AG04450 (cell line): ENCODE results near the gene PSMB11. TPM values are rescaled to one million over a fixed set of nuclear protein-coding genes. Genes with fewer than 3 reads are reported as not detected.

Experiments
- CTCF ChIA-PET: fragments of 300-600, 350-600 bp; formaldehyde crosslinking; extraction: SDS; loops from one replicate; lab custom pipeline; 2022; ENCODE audit warnings: antibody characterized with exemption, inconsistent platforms; lab: Charles Lee
- POLR2A ChIA-PET: fragments of 350-600 bp; formaldehyde crosslinking; extraction: SDS; loops from one replicate; lab custom pipeline; 2021; ENCODE audit warnings: antibody characterized with exemption, inconsistent platforms; lab: Yijun Ruan, JAX
- DNase-seq: peaks from one replicate; pipeline ENCODE4 v3.0.0-alpha.2; 2011; ENCODE audit warnings: low read depth, low spot score
- H3K27ac ChIP-seq: one replicate; pipeline ENCODE4 v1.5.1; 2012; ENCODE audit warnings: low read depth, low read length, control low read depth
- H3K27me3 ChIP-seq: one replicate; pipeline ENCODE4 v1.6.0; 2012; ENCODE audit warnings: low read length; ENCODE audit not compliant: control insufficient read depth, insufficient read depth
- H3K4me3 ChIP-seq: 2 replicates; pipeline ENCODE4 v1.5.1; 2011; ENCODE audit warnings: mild to moderate bottlenecking, low read depth, low read length, control low read depth
- H3K9me3 ChIP-seq: 2 replicates; pipeline ENCODE4 v1.5.1; 2012; ENCODE audit warnings: low read length; ENCODE audit not compliant: control insufficient read depth, insufficient read depth
- polyA plus RNA-seq: library from polyadenylated mRNA; depleted of rRNA; stranded (reverse); fragments of >200 nt; gene quantifications from 2 replicates; pipeline ENCODE4 v1.2.3, GENCODE V29; 2011; rRNA removed
- TF ChIP-seq, protein P1 (sequence below): IDR thresholded peaks from 2 replicates; pipeline ENCODE4 v1.5.1; 2011; ENCODE audit warnings: low read depth, low read length, control low read depth, inconsistent platforms

The PSMB11 gene
- polyA plus RNA-seq, 1 experiment = not detected

DNA sequence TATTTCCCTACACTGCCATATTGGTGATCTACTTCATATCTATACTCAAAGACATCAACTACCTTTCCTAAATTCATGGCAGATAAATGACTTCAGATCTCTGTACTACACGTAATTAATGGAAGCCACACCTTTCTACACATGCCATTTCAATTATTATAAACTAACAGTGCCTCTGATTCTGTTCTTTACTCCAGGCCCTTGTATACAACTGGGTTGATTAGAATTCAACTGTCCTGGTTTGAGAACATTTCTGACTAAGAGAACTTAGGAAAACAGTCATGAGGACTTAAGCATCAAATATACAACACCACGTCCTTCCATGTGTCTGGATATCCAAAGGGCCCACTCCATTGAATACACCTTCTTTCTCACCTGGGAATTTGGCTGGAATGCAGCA lies 51.1 kb downstream of the PSMB11 start:
- DNase-seq = no peak
- Histone ChIP-seq H3K27me3 (no peaks in the 10 kb centered on the region), H3K4me3 (peak overlapping the region; percentile 95), H3K27ac (no peak overlapping the region), H3K9me3 (no peaks in the 10 kb centered on the region)
- ChIA-PET POLR2A (no interaction called here), CTCF (interaction anchor here (1.2 to 17.2 kb wide), 4 partner anchors 10 to 26 kb away, joined by 3 to 317 read pairs (median 46); no protein-coding TSS in a partner anchor)
- TF ChIP-seq, protein P1, sequence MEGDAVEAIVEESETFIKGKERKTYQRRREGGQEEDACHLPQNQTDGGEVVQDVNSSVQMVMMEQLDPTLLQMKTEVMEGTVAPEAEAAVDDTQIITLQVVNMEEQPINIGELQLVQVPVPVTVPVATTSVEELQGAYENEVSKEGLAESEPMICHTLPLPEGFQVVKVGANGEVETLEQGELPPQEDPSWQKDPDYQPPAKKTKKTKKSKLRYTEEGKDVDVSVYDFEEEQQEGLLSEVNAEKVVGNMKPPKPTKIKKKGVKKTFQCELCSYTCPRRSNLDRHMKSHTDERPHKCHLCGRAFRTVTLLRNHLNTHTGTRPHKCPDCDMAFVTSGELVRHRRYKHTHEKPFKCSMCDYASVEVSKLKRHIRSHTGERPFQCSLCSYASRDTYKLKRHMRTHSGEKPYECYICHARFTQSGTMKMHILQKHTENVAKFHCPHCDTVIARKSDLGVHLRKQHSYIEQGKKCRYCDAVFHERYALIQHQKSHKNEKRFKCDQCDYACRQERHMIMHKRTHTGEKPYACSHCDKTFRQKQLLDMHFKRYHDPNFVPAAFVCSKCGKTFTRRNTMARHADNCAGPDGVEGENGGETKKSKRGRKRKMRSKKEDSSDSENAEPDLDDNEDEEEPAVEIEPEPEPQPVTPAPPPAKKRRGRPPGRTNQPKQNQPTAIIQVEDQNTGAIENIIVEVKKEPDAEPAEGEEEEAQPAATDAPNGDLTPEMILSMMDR = no peak

DNA sequence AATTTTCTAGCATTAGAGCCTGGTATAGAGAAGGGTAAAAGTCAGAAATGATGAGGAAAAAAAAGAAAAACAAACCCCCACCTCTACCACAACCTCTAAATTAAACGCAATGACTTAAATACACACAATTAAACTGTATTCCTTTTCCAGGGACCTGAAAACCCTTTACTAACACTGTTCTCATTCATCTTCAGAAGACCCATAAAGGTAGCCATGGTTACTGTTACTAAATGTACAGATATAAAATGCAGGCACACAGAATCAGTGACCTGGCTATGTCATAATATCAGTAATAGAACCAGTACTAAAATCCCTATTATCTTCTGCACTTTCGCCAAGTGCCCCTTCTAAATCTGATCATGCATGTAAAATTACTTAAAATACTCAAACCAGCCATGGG lies 51.5 kb downstream of the PSMB11 start:
- no peak overlapping the region for H3K27ac ChIP-seq
- ChIA-PET POLR2A (no interaction called here), CTCF (interaction anchor here (1.6 to 5.3 kb wide), 6 partner anchors 12 to 537 kb away, joined by 7 to 74 read pairs (median 20); no protein-coding TSS in a partner anchor)

More for the DNA sequence above, 51.5 kb downstream of the PSMB11 start:
- Histone ChIP-seq H3K4me3 (peak overlapping the region; percentile 95), H3K27me3 (no peaks in the 10 kb centered on the region), H3K9me3 (no peaks in the 10 kb centered on the region)
- no peak for DNase-seq
- TF ChIP-seq, protein P1 = no peak

Other genes starting within 250 kb of the PSMB11 start
- 7.5 and 7.7 TPM in 2 replicates for gene SLC7A7, start 226.8 kb upstream of the PSMB11 start, polyA plus RNA-seq
- 71.8 and 78.1 TPM in 2 replicates for gene MRPL52, start 212.3 kb upstream of the PSMB11 start, polyA plus RNA-seq
- 365 and 448 TPM in 2 replicates for gene MMP14, start 205.6 kb upstream of the PSMB11 start, polyA plus RNA-seq
- 87.8 and 125 TPM in 2 replicates for gene LRP10, start 170.5 kb upstream of the PSMB11 start, polyA plus RNA-seq
- 0.06 and 0.19 TPM in 2 replicates for gene REM2, start 159.0 kb upstream of the PSMB11 start, polyA plus RNA-seq
- gene RBM23, start 123.1 kb upstream of the PSMB11 start, polyA plus RNA-seq = 46.2 and 47.2 TPM in 2 replicates
- 125 and 133 TPM in 2 replicates for gene PRMT5, start 112.8 kb upstream of the PSMB11 start, polyA plus RNA-seq
- 22.7 and 25.4 TPM in 2 replicates for gene HAUS4, start 85.1 kb upstream of the PSMB11 start, polyA plus RNA-seq
- gene AJUBA, start 59.7 kb upstream of the PSMB11 start, polyA plus RNA-seq = 77.0 and 82.9 TPM in 2 replicates
- gene C14orf93, start 32.1 kb upstream of the PSMB11 start, polyA plus RNA-seq = 7.8 and 8.4 TPM in 2 replicates
- gene PSMB5, start 7.3 kb upstream of the PSMB11 start, polyA plus RNA-seq = 282 and 292 TPM in 2 replicates
- 10.1 and 11.0 TPM in 2 replicates for gene CDH24, start 15.3 kb downstream of the PSMB11 start, polyA plus RNA-seq
- 158 and 173 TPM in 2 replicates for gene ACIN1, start 52.9 kb downstream of the PSMB11 start, polyA plus RNA-seq
- 119 and 128 TPM in 2 replicates for gene C14orf119, start 53.3 kb downstream of the PSMB11 start, polyA plus RNA-seq
- gene CIROP, start 62.8 kb downstream of the PSMB11 start, polyA plus RNA-seq = 0.07 and 0.12 TPM in 2 replicates
- not detected in 2 replicates for gene CEBPE, start 77.0 kb downstream of the PSMB11 start, polyA plus RNA-seq
- 0.78 and 1.4 TPM in 2 replicates for gene SLC7A8, start 141.4 kb downstream of the PSMB11 start, polyA plus RNA-seq
- not detected in 2 replicates for gene RNF212B, start 195.7 kb downstream of the PSMB11 start, polyA plus RNA-seq
- gene HOMEZ, start 243.9 kb downstream of the PSMB11 start, polyA plus RNA-seq = 11.2 and 13.2 TPM in 2 replicates